UCSD-AML1 (cell line): ENCODE results near the gene THEMIS2.
"Not testable (repeated sequence)": the region's sequence is repeated elsewhere in the genome, so short reads cannot be mapped to it uniquely, and the experiment has no call there.

Experiments used
- DNase-seq: peaks from one replicate; lab custom pipeline; 2025; ENCODE audit not compliant: unreplicated experiment; lab: John Stamatoyannopoulos, UW

Gene THEMIS2

DNA sequence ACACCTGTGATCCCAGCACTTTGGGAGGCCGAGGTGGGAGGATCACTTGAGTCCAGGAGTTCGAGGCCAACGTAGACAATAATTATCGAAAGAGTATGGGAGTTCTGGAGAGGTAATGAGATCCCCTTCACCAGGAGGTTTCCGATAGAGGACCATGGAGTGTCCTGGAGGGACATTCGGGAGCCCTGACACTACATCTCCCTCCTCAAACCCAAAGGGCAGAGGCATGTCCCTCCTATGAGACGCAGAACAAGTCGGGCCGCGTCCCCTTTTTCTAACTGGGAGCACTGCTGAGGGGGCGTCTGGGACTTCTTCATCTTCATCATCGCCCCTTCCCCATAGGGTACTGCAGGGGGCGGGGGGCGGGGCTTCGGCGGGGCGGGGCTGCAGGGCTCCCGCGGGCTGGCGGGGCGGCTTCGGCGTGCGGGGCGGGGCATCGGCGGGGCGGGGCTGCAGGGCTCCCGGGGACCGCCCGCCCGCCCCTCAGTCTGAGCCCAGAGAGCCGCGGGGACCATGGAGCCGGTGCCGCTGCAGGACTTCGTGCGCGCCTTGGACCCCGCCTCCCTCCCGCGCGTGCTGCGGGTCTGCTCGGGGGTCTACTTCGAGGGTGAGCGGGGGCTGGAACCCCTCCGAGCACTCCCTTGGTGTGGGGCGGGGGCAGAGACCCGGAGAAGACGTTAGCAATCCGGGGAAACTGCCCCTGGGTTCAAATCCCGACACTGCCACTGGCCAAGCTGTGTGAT lies at the start of gene THEMIS2:
Gene THEMIS2 (plus strand): TSS at position 486 of the 743 bp plus-strand sequence. CDS start 28 bp downstream, at position 514.
- DNase-seq, result peak; percentile 78

DNA sequence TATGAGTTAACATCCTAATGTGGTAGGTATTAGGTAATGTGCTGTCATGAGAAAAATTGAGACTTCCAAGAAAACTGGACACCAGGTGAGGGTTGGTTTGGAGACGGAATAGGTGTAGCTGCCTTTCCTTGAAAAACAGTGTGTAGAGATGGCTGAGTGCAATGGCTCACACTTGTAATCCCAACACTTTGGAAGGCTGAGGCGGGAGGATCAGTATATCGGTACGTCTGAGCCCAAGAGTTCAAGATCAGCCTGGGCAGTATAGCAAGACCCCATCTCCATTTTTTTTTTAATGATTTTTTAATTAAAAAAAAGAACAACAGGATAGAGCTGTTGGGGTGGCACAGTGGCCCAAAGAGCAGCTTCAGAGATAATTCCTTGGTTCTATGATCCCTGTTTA lies 48.6 kb upstream of the THEMIS2 start:
- DNase-seq, result no peak

- no peak for DNase-seq
Measured at GRCh38 chr1:27824411-27824810, 47.9 kb upstream of the THEMIS2 start.

DNA sequence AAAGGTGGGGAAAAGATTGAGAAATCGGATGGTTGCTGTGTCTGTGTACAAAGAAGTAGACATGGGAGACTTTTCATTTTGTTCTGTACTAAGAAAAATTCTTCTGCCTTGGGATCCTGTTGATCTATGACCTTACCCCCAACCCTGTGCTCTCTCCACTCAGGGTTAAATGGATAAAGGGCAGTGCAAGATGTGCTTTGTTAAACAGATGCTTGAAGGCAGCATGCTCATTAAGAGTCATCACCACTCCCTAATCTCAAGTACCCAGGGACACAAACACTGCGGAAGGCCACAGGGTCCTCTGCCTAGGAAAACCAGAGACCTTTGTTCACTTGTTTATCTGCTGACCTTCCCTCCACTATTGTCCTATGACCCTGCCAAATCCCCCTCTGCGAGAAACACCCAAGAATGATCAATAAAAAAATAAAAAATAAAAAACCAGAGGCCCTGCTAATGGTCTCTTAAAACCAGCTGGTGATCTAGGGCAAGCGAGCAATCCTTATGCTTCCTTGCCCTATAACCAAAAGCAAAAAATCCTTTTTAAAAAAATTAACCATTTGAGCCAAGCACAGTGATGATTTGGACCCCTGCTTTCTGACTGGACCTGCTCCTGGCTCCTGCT lies 42.9 kb upstream of the THEMIS2 start:
- not testable (repeated sequence) for DNase-seq

DNA sequence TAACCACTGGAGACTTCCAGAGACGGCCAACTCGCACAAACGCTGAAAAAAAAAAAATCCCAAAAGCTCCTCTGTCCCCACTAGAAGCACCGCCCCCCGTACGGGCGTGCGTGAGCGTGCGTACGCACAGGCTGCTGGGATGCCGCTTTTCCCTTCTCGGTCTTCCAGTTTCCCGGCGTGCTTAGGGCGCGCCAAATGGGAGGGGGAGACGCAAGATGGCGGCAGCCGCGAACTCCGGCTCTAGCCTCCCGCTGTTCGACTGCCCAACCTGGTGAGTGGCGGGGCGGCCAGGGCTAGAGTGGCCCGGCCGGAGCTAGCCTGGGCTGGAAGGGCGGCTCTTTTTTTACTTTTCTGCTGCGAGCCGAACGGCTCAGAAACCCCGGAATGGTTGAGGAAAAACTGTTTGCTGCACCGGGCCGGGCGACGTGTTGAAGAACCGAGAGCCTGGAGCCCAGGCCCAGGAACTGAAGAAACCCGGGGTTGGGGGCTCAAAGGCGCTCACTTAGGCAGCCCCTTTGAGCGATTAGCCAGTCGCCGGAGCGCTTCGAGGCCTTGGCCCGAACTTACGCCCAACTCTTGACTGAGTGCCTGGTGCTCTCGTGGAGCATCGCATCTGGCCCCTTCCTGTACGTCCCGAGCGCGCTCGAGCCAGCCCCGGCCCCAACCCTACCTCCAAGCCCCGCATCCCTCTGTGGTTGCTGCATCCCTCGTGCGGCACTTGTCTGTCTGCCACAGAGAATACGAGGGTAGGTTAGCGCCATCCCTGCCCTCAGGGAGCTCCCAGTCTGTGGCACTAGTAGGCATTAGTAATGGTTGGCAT lies 41.5 kb upstream of the THEMIS2 start, which contains the start of gene PPP1R8:
Gene PPP1R8 (plus strand): TSS at position 162 of the 820 bp plus-strand sequence. CDS start 54 bp downstream, at position 216.
- peak; percentile 94 for DNase-seq

DNA sequence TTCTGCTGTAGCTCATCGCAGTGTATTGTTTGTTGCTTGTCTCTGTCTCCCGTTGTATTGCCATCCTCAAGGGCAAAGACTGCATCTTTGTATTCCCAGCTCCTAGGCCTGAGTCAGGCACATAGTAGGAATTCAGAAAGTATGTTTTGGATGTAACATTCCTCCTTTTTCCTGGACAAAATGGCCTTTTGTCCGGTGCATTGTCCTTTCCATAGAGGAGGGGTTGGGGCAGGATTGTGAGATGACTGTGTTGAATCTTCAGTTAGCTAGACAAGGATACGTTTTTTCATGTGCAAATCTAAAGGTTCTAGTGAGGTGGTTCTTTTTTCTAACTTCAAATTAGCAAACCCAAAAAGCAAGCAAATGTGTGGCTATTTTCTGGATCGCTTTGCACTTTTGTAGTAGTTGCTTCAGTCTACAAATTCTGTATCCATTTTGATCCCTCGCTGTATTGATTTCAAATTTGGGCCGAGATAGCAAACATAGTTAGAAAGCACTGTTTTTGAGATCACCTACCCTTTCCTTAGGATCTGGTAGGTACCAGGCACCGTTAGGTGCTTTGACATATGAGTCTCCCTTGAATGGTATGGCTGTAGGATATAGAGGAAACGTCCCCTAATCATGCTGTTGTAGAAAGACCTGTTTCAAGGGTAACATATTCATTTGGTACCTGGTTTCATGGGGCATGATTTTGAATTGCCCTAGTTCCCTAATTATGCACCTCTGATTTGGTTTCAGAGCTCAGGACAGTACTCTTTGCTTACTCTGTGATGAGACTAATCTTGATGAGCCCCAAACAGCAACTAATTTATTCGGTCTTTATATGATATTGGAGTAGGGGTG lies 40.6 kb upstream of the THEMIS2 start:
- DNase-seq, result no peak

DNA sequence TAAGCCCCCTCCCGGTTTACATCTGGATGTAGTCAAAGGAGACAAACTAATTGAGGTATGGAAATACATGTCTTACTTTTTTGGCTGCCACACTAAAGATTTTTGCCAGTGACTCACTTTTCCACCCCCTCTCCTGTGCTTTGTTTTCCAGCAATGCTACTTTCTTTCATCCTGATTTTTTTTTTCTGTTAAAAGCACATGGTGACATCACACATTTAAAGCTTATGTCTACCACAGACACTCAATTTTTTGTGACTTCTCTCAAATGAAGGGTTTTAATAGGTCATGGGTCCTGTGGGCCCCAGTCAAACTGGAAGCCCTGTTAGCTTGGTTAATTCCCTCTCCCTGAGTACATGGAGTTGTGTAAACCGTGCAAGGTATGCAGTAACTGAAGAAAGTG lies 39.6 kb upstream of the THEMIS2 start:
- DNase-seq, result no peak

- DNase-seq, result no peak
Measured at GRCh38 chr1:27833470-27833869, 38.9 kb upstream of the THEMIS2 start.

- DNase-seq, result no peak
Measured at GRCh38 chr1:27835046-27835445, 37.3 kb upstream of the THEMIS2 start.

DNA sequence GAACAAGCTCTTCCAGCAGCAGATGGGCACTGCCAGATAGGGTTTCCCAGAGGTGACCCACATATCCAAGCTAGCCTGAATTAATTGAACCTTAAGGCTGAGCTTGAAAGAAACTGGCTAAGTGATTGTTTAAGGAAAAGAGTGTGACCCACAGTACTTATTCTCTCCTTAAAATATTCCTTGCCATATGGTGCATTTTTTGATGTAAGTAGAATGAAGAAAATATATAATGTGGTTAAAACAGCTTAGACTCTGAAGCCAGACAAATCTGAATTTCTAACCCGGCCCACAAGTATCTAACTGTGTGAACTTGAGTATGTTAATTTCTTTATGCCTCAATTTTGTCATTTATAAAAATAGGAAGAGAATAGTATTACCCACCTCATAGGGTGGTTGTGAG lies 36.8 kb upstream of the THEMIS2 start:
- DNase-seq, result no peak

DNA sequence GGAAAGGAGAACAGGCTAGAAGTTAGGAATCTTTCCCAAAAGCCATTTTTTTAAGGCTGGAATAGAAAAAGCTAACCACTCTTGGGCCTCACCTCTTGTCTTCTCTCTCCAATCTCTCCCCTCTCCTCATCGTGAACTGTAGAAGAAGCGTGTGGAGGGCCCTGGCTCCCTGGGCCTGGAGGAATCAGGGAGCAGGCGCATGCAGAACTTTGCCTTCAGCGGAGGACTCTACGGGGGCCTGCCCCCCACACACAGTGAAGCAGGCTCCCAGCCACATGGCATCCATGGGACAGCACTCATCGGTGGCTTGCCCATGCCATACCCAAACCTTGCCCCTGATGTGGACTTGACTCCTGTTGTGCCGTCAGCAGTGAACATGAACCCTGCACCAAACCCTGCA lies 22.4 kb upstream of the THEMIS2 start:
- DNase-seq, result no peak

DNA sequence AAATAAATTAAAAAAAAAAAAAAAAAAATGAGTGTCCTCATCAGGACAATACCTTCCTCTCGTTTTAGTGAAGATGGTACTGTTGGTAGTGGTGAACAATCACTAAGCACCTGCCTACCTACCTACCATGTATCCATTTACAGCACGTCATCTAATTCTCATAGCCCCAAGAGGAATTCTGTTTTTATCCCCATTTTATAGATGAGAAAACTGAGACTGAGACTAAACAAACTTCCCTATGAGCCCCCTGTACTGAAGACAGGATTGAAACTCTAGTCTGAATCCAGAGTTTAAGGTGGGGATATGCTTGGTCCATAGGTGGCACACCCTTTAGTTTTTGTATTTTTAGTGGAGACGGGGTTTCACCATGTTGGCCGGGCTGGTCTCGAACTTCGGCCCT lies 17.3 kb upstream of the THEMIS2 start:
- DNase-seq, result no peak

DNA sequence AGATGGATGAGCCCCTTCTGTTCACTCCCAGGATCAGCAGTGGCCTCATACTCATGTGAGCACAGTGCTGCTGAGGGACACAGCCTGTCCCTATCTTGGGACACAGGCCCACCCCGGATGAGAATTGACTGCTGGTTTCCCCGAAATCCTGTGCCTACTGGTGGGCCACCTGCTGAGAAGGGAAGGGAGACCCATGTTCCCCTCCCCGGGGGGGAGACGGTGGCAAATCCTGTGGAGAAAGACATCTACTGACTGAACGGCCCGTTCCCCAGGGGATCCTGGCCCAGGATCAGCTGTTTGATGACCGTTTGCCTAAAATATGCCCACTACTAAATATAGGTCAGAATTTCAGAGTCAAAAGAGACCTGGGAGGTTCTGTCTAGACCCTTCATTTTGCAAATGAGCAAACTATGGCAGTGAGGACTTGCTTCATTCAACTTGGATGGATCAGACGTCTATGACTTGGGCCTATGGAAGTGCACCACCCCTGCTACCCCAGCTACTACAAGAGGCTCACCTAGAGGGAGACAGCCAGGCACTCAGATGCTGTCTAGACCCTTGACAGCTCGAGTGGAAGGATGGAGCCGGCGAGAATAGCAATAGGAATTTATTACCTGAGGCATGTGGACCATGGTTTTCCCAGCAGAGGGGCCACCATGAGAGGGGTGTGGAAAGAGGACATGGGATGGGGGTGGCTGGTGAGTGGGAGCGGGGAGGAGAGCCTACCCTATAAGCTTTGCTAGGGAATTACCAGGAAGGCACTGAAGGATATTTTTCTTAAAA lies 15.6 kb upstream of the THEMIS2 start:
- DNase-seq, result no peak

- not testable (repeated sequence) for DNase-seq
Measured at GRCh38 chr1:27857552-27857951, 14.8 kb upstream of the THEMIS2 start.

DNA sequence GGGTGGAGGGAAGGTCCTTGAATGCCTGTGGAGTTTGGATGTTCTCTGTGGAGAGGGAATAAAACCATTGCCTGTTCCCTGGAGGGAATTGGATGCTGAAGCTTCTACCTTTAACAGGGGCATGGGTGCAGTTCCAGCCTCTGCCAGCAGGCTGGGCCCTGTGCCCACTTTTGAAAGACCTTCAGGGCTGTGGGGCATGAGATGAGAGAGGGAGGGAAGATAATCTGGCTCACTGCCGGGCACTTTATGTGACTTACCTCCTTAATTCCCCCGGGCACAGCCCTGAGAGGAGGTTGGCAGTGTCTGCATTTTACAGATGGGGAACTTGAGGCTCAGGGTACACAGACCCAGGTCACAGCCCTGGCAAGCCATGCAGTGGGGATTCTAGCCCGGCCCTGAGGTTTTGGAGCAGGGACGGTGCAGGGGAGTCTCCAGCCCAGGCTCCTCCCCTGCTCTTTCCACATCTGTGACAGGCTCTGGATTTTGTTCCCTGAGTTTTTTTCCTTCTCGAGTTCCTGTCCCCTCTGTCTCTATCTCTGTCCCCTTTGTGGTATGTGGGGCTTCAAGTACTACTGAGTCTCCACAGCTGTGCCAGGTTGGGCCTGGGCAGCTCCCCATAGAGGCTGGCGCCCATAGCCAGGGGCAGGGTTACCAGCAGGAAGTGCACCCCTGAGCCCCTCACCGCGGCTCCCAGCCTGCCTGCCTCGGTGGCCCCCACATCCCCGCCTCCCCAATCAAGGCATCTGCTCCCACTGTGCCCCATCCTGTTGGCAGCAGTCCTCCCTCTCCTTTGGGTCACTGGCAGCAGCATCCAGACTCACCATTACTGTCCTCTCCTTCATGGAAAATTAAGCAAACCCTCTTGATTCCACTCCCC lies 14.0 kb upstream of the THEMIS2 start:
- DNase-seq, result peak; percentile 82

GRCh38 chr1:27858949-27859576 lies 13.3 kb upstream of the THEMIS2 start:
- no peak for DNase-seq

DNA sequence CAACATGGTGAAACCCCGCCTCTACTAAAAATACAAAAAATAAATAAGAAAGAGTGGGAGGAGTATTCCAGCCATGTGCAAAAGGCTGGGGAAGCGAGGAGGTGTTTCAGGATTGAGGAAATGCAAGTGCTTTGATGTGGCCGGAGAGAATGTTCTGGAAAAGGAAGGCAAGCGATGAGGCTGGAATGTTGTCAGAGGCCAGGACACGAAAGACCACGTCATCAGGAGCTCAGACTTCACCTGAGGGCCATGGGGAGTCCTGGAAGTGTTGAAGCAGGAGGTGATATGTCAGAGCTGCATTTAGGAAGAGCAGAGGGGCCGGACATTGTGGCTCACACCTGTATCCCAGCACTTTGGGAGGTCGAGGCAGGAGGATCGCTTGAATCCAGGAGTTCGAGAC lies 10.9 kb upstream of the THEMIS2 start:
- no peak for DNase-seq

DNA sequence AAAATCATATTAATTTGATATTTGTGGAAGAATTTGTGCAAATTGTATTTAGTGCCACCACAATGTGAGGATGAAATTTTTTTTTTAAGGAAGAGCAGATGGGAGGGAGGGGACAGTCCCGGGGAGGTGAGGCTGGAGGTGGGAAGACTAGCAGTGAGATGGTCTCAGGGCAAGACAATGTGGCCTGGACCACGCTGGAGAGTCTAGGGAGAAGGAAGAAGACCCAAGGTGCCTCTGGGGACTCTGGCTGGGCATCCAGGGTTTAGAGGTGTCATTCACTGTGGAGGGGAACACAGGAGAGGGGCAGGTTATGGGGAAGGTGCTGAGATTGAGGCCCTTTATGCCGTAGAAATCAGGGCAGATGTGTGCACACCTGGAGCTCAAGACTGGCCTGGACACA lies 10.3 kb upstream of the THEMIS2 start:
- DNase-seq, result no peak
